Colonic mucosa (tissue), 4 donors: ENCODE data around the gene IRF8. TPM values are rescaled to one million over a fixed set of nuclear protein-coding genes. Genes with fewer than 3 reads are reported as not detected.
A peak's percentile ranks its signal among the peaks of the same experiment; 100 is the strongest.
"Not testable (repeated sequence)": the region's sequence is repeated elsewhere in the genome, so short reads cannot be mapped to it uniquely, and the experiment has no call there.

ENCODE experiments used
- DNase-seq: peaks from one replicate; pipeline ENCODE4 v3.0.0-alpha.2; 2020
- H3K27ac ChIP-seq: fragments of 200-600 bp; one replicate; pipeline ENCODE4 v1.8.0; 2021
- H3K27me3 ChIP-seq: fragments of 200-600 bp; one replicate; pipeline ENCODE4 v1.8.0; 2021
- H3K36me3 ChIP-seq: fragments of 200-600 bp; one replicate; pipeline ENCODE4 v1.8.0; 2021
- H3K4me1 ChIP-seq: fragments of 200-600 bp; one replicate; pipeline ENCODE4 v1.8.0; 2021; ENCODE audit warnings: mild to moderate bottlenecking
- H3K4me3 ChIP-seq: fragments of 200-600 bp; one replicate; pipeline ENCODE4 v1.8.0; 2021
- H3K9ac ChIP-seq, 2 donors: one replicate each; pipeline ENCODE4 v1.7.0; 2013; ENCODE audit warnings: control low read depth in 2 of 2, low read depth in 2 of 2, low read length in 2 of 2
- H3K9me3 ChIP-seq: fragments of 200-600 bp; one replicate; pipeline ENCODE4 v1.8.0; 2021
- intact Hi-C: fragments of 100-400 bp; cut with DNase I; formaldehyde crosslinking; loops from one replicate; pipeline ENCODE4 v1.14.1; 2022
- total RNA-seq, 2 donors: library from RNA; stranded (reverse); fragmentation: NEBNext Ultra II Directional in 1 of 2; extraction: Animal tissue kit (Norgen Biotek cat#: 25700) in 1 of 2; gene quantifications; one replicate each; pipeline ENCODE4 v1.2.1, GENCODE V29; 2021
- TF ChIP-seq, protein P1 (sequence below): fragments of 200-600 bp; IDR thresholded peaks from one replicate; pipeline ENCODE4 v1.8.0; 2022; ENCODE audit warnings: antibody characterized with exemption, mild to moderate bottlenecking
- donor health status: healthy.
- donor health status: DM: no; HTN: no; CAD: no.
- donor health status: DM: no; HTN: no; CAD: no.

IRF8 gene
- total RNA-seq, 2 donors from 2014 or later, result 25.1 to 52.5 TPM

DNA sequence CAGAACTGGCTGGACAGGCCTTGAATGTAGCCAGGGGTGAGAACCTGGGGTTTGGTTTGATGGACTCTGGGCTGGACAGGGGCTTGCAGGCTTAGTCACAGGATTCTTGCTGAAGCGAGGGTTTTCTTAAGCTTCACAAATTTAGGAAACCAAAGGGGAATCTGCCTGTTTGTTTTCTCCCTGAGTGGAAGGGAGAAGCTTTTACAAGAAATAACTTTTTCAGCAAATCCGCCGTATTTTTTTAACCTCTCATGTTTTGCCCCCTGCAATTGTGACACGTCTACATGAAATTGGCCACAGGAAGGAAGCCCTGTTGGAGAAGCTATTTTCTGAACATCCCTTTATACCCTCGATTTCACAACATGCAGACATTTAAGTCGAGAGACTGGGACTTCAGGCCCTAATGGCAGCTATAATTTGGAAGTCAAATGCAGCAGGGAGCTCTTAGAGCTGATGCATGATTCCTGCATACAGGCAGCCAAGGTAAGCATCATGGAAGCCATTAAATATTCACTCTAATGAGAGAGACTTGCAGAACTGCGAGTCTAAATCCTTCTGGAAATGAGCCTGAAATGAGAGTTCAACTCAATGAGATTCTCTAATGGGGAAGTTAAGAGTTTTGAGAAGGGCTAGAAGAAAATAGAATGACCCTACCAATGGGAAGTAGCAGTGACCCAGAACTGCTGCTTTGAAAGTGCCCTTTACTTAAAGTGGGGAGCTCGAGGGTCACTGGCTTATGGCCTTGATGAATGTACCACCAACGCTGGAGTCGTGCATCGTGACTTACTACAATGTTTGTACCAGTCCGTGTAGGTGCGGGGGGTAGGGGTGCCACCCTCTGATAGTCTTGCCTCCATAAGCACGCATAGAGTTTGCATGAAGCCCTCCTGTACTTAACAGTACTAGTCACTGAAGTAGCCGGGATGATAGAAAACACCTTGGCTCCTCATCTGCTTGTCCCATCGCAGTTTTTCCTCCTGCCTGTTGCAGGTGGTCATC is 45.1 kb upstream of the IRF8 start:
- TF ChIP-seq, protein P1, sequence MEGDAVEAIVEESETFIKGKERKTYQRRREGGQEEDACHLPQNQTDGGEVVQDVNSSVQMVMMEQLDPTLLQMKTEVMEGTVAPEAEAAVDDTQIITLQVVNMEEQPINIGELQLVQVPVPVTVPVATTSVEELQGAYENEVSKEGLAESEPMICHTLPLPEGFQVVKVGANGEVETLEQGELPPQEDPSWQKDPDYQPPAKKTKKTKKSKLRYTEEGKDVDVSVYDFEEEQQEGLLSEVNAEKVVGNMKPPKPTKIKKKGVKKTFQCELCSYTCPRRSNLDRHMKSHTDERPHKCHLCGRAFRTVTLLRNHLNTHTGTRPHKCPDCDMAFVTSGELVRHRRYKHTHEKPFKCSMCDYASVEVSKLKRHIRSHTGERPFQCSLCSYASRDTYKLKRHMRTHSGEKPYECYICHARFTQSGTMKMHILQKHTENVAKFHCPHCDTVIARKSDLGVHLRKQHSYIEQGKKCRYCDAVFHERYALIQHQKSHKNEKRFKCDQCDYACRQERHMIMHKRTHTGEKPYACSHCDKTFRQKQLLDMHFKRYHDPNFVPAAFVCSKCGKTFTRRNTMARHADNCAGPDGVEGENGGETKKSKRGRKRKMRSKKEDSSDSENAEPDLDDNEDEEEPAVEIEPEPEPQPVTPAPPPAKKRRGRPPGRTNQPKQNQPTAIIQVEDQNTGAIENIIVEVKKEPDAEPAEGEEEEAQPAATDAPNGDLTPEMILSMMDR, result no peak
- H3K9me3 ChIP-seq, result no peaks in the 10 kb centered on the region
- DNase-seq, result peak; percentile 17
- no peaks in the 10 kb centered on the region for H3K4me1 ChIP-seq
- intact Hi-C loops, result no loop called here
- H3K27me3 ChIP-seq, result no peaks in the 10 kb centered on the region
- H3K27ac ChIP-seq, result no peak overlapping the region
- H3K36me3 ChIP-seq, result no peaks in the 10 kb centered on the region
- H3K4me3 ChIP-seq, result no peak overlapping the region
- H3K9ac ChIP-seq, result no peak overlapping the region

DNA sequence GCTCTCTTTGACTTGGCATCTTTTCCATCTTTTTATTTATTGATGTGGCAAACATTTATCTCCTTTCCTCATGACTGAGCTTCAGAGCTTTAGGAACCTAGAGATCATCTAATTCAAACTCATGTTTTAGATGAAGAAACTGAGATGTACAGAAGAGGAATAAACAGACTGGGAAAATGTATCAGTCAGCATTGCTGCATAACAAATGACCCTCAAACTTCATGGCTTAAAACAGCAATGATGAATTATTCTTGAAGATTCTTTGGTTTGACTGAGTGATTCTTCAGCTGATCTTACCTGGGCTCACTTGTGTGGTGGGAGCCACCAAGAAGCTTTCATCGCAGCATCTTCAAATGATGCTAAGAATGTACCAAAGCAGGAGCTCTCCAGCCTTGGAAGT is 44.0 kb upstream of the IRF8 start:
- no peak for DNase-seq
- H3K4me1 ChIP-seq, result no peaks in the 10 kb centered on the region
- H3K9me3 ChIP-seq, result no peaks in the 10 kb centered on the region
- no peak overlapping the region for H3K9ac ChIP-seq
- no peak overlapping the region for H3K27ac ChIP-seq
- H3K4me3 ChIP-seq, result no peak overlapping the region
- H3K36me3 ChIP-seq, result no peaks in the 10 kb centered on the region
- H3K27me3 ChIP-seq, result no peaks in the 10 kb centered on the region
- TF ChIP-seq, protein P1, result no peak
- intact Hi-C loops, result no loop called here

DNA sequence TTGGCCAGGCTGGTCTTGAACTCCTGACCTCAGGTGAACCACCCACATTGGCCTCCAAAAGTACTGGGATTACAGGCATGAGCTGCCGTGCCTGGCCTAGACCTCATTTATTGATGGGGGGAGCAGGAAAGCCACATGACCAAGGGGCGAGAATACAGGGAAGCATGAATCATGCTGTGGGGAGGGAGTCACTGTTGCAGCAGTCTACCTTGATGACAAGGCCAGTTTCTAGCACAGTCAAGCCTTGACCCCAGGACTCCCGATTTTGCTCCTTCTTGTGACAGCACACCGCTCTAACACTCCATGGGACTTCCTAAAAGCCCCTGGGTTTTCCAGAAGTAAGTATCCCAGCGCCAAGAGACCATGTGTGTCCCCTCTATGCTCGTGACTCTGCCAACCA is 42.9 kb upstream of the IRF8 start:
- intact Hi-C loops, result no loop called here
- Histone ChIP-seq H3K4me1 (no peaks in the 10 kb centered on the region), H3K27ac (no peak overlapping the region), H3K27me3 (no peaks in the 10 kb centered on the region), H3K9ac (no peak overlapping the region), H3K4me3 (no peak overlapping the region), H3K9me3 (no peaks in the 10 kb centered on the region), H3K36me3 (no peaks in the 10 kb centered on the region)
- DNase-seq, result peak; percentile 10
- TF ChIP-seq, protein P1, result no peak

DNA sequence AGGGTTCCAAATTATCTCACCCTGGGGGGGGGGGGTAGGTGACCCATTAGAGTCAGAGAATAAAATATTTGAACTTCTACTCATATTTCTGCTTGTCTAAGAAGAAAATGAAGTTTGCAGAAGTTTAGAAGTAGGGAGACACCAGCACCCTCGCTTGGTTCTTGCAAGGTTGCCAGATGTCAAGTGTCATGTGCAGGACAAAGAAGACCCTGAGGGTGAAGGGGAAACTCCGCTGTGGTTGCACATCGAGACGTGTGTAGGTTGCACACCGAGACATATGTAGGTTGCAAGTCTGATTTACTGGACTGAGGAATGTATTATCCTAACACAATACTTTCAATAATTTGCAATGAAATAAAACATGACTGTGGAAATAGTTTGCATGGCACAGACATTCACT is 42.4 kb upstream of the IRF8 start:
- no peak overlapping the region for H3K9ac ChIP-seq
- no peaks in the 10 kb centered on the region for H3K9me3 ChIP-seq
- TF ChIP-seq, protein P1, result no peak
- intact Hi-C loops, result no loop called here
- H3K27me3 ChIP-seq, result no peaks in the 10 kb centered on the region
- H3K36me3 ChIP-seq, result no peaks in the 10 kb centered on the region
- no peak overlapping the region for H3K4me3 ChIP-seq
- DNase-seq, result peak; percentile 13
- no peaks in the 10 kb centered on the region for H3K4me1 ChIP-seq
- no peak overlapping the region for H3K27ac ChIP-seq

DNA sequence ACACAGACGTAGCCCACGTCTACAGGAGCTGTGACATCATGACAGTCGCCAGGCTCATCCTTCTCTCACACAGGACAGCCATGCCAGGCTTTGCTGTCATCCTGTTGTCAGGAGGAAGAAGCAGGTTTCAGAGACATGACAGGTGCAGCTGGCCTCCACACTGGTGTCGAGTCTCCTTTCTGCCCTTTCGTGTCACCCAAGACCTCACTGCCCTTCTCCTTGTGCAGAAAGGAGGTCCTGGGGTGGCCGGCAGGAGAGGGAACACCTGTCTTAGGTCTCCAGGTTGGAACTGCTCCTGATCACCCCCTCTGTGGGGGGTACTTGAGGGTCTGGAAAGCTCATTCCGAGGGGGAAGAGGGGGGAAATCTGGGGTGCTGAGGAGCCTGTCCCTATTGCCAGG is 41.6 kb upstream of the IRF8 start:
- Histone ChIP-seq H3K36me3 (no peaks in the 10 kb centered on the region), H3K9me3 (no peaks in the 10 kb centered on the region), H3K9ac (no peak overlapping the region), H3K27me3 (no peaks in the 10 kb centered on the region), H3K4me3 (no peak overlapping the region), H3K4me1 (no peaks in the 10 kb centered on the region), H3K27ac (no peak overlapping the region)
- TF ChIP-seq, protein P1, result no peak
- intact Hi-C loops, result no loop called here
- peak; percentile 14 for DNase-seq

DNA sequence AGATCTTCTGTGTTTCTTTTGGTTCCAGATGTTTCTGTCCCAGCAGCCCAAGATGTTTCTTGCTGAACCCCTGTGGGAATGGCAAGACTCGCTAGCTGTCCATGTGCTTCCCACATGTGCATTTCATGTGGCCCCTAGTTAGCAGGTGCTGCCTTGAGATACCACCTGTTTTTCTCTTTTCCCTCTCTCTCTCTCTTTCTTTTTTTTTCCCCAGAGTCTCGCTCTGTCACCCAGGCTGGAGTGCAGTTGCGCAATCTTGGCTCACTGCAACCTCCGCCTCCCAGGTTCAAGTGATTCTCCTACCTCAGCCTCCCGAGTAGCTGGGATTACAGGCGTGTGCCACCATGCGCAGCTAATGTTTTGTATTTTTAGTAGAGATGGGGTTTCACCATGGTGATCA is 40.4 kb upstream of the IRF8 start:
- H3K4me1 ChIP-seq, H3K36me3 ChIP-seq, H3K4me3 ChIP-seq, intact Hi-C loops, H3K27me3 ChIP-seq, H3K27ac ChIP-seq, H3K9me3 ChIP-seq, H3K9ac ChIP-seq: not testable (repeated sequence)
- DNase-seq, result peak; percentile 5
